Lung microvascular endothelial cell (primary cell): ENCODE measurements around the gene SLC12A5. TPM values are rescaled to one million over a fixed set of nuclear protein-coding genes. Genes with fewer than 3 reads are reported as not detected.
A peak's percentile ranks its signal among the peaks of the same experiment; 100 is the strongest.
"Not testable (repeated sequence)": the region's sequence is repeated elsewhere in the genome, so short reads cannot be mapped to it uniquely, and the experiment has no call there.

Experiments
- DNase-seq, 2 donors: peaks; one replicate each; pipeline versions ENCODE4 v3.0.0 to v3.0.0-alpha.2; 2010; ENCODE audit warnings: low read depth in 2 of 2
- total RNA-seq: library from RNA; depleted of rRNA; stranded (reverse); fragments of >200 nt; gene quantifications from 2 replicates; pipeline ENCODE4 v1.2.1, GENCODE V29; 2014

The SLC12A5 gene
- total RNA-seq, 1 donor from 2014 or later, result 0.20 TPM

GRCh38 chr20:46076806-46077205 is 47.8 kb downstream of the SLC12A5 start:
- no peak for DNase-seq

GRCh38 chr20:46077642-46078305 is 48.8 kb downstream of the SLC12A5 start:
- no peak for DNase-seq

- DNase-seq, result no peak
These were observed 49.9 kb downstream of the SLC12A5 start for GRCh38 chr20:46078954-46079353.

- DNase-seq, result no peak
These were observed 52.1 kb downstream of the SLC12A5 start for GRCh38 chr20:46081074-46081473.

GRCh38 chr20:46083101-46083500 is 54.1 kb downstream of the SLC12A5 start:
- DNase-seq, result no peak

GRCh38 chr20:46083531-46084061 is 54.6 kb downstream of the SLC12A5 start:
- DNase-seq, result no peak

GRCh38 chr20:46084805-46085178 is 55.8 kb downstream of the SLC12A5 start:
- DNase-seq, result no peak

- DNase-seq, result peak; percentile 28 to 54
These were observed 56.3 kb downstream of the SLC12A5 start for GRCh38 chr20:46085179-46085851.

GRCh38 chr20:46087161-46087560 is 58.1 kb downstream of the SLC12A5 start:
- DNase-seq, result peak; percentile 28 to 48

GRCh38 chr20:46088409-46089166 is 59.6 kb downstream of the SLC12A5 start:
- peak; percentile 9 to 23 for DNase-seq

- no peak for DNase-seq
These were observed 60.1 kb downstream of the SLC12A5 start for GRCh38 chr20:46089167-46089416.

- DNase-seq, result peak; percentile 97
These were observed 60.7 kb downstream of the SLC12A5 start, which contains the start of gene NCOA5 for GRCh38 chr20:46089417-46090388. NCOA5 (minus strand) TSS chr20:46089962; CDS start chr20:46079424, 10,538 bp downstream.

GRCh38 chr20:46091622-46092535 is 62.9 kb downstream of the SLC12A5 start:
- not testable (repeated sequence) for DNase-seq

GRCh38 chr20:46093531-46093930 is 64.5 kb downstream of the SLC12A5 start:
- DNase-seq, result no peak

GRCh38 chr20:46099491-46100287 is 70.7 kb downstream of the SLC12A5 start:
- DNase-seq, result peak in 1 of 2 donors; percentile 14

GRCh38 chr20:46100444-46100843 is 71.4 kb downstream of the SLC12A5 start:
- DNase-seq, result not testable (repeated sequence)

- DNase-seq, result no peak
These were observed 72.0 kb downstream of the SLC12A5 start for GRCh38 chr20:46100988-46101387.

- no peak for DNase-seq
These were observed 72.9 kb downstream of the SLC12A5 start for GRCh38 chr20:46101957-46102356.

GRCh38 chr20:46102940-46103339 is 73.9 kb downstream of the SLC12A5 start:
- no peak for DNase-seq
